HG03039 (cell line): ENCODE results near the gene CYSLTR2.

ENCODE experiments used
- ATAC-seq: cut with Tn5 transposase; IDR thresholded peaks from one replicate; pipeline ENCODE4 v1.9.1; 2021; ENCODE audit warnings: mild to moderate bottlenecking, moderate library complexity; ENCODE audit not compliant: unreplicated experiment

Gene CYSLTR2

GRCh38 chr13:48653472-48653939 lies at the start of gene CYSLTR2:
Gene CYSLTR2, plus strand, starts transcription at chr13:48653929. Its CDS starts 52,889 bp downstream, at chr13:48706818.
- ATAC-seq, result no peak

- no peak for ATAC-seq
These were observed 38.7 kb upstream of the CYSLTR2 start for GRCh38 chr13:48615049-48615448.

- no peak for ATAC-seq
These were observed 34.8 kb upstream of the CYSLTR2 start for GRCh38 chr13:48618937-48619336.

GRCh38 chr13:48621056-48621455 lies 32.7 kb upstream of the CYSLTR2 start:
- no peak for ATAC-seq

- ATAC-seq, result no peak
These were observed 29.7 kb upstream of the CYSLTR2 start for GRCh38 chr13:48624016-48624415.

GRCh38 chr13:48624858-48625257 lies 28.9 kb upstream of the CYSLTR2 start:
- ATAC-seq, result no peak

- no peak for ATAC-seq
These were observed 28.2 kb upstream of the CYSLTR2 start for GRCh38 chr13:48625413-48626076.

GRCh38 chr13:48626077-48626449 lies 27.7 kb upstream of the CYSLTR2 start:
- ATAC-seq, result no peak

- no peak for ATAC-seq
These were observed 26.8 kb upstream of the CYSLTR2 start for GRCh38 chr13:48626726-48627451.

- no peak for ATAC-seq
These were observed 24.5 kb upstream of the CYSLTR2 start for GRCh38 chr13:48629277-48629676.

GRCh38 chr13:48630291-48630690 lies 23.4 kb upstream of the CYSLTR2 start:
- no peak for ATAC-seq

GRCh38 chr13:48630773-48631172 lies 23.0 kb upstream of the CYSLTR2 start:
- ATAC-seq, result no peak

GRCh38 chr13:48631441-48631840 lies 22.3 kb upstream of the CYSLTR2 start:
- ATAC-seq, result no peak

GRCh38 chr13:48633700-48634099 lies 20.0 kb upstream of the CYSLTR2 start:
- ATAC-seq, result no peak

- ATAC-seq, result no peak
These were observed 19.1 kb upstream of the CYSLTR2 start for GRCh38 chr13:48634636-48635035.

GRCh38 chr13:48635478-48635877 lies 18.3 kb upstream of the CYSLTR2 start:
- ATAC-seq, result no peak

GRCh38 chr13:48636550-48636949 lies 17.2 kb upstream of the CYSLTR2 start:
- no peak for ATAC-seq

- ATAC-seq, result no peak
These were observed 16.1 kb upstream of the CYSLTR2 start for GRCh38 chr13:48637601-48638000.

GRCh38 chr13:48640767-48641166 lies 13.0 kb upstream of the CYSLTR2 start:
- no peak for ATAC-seq

GRCh38 chr13:48641404-48641803 lies 12.3 kb upstream of the CYSLTR2 start:
- ATAC-seq, result no peak

GRCh38 chr13:48642061-48642460 lies 11.7 kb upstream of the CYSLTR2 start:
- no peak for ATAC-seq

- ATAC-seq, result no peak
These were observed 10.6 kb upstream of the CYSLTR2 start for GRCh38 chr13:48643159-48643558.
